Stimulated activated CD4-positive, alpha-beta T cell treated with anti-CD3 and anti-CD28 coated beads, TNF-alpha, amount 100 ng/mL, for 48 hours (primary cell): ENCODE results near the gene MARCKS.

Source experiments
- DNase-seq, 3 donors: peaks; one replicate each; pipeline ENCODE4 v3.0.0-alpha.2; 2020; ENCODE audit warnings: low read depth in 3 of 3

The MARCKS gene

GRCh38 chr6:113853252-113853651, 3.9 kb upstream of the MARCKS start:
- no peak for DNase-seq

GRCh38 chr6:113854531-113855499, 2.3 kb upstream of the MARCKS start:
- no peak for DNase-seq

DNA sequence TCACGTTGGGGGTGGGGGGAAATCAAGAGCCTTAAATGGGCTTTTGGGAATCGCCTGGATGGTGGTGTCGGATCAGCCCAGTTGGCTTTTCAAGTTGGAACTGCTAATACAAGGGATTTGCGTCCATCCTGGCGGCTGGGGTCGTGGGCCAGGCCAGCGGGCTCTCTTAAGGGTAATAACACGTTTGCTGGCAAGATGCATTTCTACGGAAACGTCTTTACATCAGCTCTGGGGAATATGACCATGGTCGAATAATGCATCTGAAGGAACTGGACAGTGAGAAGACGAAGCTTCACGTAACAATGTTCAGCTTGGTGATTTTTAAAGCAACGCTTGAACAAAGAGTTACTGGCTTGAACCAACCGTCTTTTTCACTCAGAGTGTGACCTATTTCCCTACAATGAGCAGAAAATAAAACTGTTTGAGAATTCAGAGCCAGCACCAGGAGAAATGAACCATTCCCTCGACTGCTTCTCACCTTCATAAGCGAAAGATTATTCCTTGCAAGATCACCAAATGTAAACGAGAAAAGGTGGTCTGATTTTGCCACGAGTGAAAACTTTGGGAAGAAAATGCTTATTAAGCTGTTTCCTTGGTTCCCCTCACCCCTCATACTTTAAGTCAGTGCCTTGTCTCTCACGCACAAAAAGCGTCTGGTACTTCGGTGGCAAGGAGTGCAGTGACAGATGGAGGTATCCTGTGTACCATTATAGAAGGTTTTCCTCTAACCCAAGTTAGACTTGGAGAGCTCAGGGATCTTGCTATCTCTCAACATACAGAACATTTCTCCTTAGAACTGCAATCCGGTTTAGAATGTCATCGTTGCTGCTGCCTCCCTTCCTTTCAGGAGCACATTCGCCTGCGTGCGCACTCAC, 1.4 kb upstream of the MARCKS start:
- no peak for DNase-seq

GRCh38 chr6:113856375-113856624, 845 bp upstream of the MARCKS start:
- DNase-seq = no peak

DNA sequence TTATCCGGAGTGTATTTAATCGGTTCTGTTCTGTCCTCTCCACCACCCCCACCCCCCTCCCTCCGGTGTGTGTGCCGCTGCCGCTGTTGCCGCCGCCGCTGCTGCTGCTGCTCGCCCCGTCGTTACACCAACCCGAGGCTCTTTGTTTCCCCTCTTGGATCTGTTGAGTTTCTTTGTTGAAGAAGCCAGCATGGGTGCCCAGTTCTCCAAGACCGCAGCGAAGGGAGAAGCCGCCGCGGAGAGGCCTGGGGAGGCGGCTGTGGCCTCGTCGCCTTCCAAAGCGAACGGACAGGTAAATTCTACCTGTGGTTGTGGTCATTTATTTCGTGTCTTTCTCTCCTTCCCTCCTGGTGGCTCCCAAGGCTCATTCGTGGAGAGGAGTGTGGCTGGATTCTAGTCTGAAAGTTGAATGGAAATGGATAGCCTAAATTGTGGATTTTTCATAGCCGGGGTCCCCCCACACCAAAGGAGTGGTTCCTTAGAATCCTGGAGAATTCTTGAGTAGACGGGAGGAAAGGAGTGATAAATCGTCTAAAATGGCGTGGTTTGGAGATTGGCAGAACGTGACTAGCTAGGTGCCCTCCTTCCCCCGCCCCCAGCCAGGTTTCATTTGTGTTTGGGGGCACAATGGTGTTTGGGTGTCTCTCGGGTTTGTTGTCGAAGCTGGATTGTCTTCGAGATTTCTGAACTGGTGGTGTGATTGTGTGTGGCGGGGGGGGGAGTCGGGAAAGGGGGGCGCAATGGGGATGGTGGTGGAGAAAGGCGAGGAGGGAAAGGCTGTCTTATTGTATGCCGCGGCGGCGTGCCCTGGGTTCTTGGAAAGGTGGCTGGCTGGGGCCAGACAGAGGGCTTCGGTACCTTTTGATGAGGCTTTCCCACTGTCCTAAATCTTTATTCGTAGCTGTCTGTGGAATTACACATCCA, 673 bp downstream of the MARCKS start:
- DNase-seq = no peak

DNA sequence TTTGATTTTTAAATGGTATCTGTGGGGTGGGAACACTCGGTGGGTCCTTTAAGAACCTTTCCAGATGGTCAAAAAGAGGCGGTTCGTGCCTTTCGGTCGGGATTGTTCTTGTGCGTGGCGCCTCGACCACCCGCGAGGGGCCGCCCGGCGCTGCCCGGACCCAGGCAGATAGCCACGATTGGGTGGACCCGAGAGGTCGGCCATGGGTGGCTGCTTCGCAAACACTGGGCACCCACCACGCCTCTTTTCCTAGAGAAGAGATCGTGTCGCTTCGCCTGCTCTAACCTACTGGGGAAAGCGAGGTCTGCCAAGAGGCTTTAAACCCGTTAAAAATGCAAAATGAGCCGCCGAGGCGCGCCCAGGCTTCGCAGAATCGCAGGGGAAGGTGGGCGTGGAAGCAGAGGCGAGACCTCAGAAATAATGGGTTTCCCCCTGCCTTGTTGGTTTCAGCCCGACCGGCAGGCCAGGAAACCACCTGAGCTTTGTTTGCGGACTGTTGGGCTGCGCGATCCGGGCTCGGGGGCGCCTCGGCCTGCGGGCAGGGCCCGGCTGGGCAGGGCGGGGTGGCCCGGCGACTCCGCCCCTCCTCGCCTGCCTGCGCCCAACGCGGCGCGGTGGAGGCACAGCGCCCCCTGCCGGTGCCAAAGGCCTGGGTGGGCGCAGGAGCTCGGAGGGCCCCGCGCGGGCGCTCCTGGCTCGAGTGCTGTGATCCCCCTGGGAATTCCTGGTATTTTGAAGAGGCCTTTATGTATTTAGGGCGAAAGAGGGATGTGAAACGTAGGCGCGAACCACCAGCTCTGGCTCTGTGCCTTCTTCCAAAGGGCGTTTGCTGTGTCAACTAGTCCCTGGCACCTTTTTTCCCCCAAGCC, 1.6 kb downstream of the MARCKS start:
- DNase-seq = peak; percentile 57 to 78 (median 69)

DNA sequence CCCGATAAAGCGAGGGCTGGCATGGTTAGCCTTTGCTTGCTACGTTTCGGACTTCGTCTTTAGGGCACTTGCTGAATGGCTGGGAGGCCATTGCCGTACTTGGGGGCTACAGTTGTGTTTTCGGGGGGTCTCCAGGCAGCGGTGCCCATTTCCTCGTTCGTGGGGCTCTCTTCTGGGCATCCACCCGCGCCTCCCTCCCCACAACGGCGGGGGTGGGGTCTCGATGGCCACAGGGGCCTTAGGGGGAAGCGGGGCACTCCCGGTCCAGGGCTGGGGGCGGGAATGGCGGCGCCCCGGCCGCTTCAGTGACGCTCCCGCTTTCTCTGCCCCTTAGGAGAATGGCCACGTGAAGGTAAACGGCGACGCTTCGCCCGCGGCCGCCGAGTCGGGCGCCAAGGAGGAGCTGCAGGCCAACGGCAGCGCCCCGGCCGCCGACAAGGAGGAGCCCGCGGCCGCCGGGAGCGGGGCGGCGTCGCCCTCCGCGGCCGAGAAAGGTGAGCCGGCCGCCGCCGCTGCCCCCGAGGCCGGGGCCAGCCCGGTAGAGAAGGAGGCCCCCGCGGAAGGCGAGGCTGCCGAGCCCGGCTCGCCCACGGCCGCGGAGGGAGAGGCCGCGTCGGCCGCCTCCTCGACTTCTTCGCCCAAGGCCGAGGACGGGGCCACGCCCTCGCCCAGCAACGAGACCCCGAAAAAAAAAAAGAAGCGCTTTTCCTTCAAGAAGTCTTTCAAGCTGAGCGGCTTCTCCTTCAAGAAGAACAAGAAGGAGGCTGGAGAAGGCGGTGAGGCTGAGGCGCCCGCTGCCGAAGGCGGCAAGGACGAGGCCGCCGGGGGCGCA, 2.4 kb downstream of the MARCKS start:
- no peak for DNase-seq

DNA sequence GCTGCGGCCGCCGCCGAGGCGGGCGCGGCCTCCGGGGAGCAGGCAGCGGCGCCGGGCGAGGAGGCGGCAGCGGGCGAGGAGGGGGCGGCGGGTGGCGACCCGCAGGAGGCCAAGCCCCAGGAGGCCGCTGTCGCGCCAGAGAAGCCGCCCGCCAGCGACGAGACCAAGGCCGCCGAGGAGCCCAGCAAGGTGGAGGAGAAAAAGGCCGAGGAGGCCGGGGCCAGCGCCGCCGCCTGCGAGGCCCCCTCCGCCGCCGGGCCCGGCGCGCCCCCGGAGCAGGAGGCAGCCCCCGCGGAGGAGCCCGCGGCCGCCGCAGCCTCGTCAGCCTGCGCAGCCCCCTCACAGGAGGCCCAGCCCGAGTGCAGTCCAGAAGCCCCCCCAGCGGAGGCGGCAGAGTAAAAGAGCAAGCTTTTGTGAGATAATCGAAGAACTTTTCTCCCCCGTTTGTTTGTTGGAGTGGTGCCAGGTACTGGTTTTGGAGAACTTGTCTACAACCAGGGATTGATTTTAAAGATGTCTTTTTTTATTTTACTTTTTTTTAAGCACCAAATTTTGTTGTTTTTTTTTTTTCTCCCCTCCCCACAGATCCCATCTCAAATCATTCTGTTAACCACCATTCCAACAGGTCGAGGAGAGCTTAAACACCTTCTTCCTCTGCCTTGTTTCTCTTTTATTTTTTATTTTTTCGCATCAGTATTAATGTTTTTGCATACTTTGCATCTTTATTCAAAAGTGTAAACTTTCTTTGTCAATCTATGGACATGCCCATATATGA, 3.2 kb downstream of the MARCKS start:
- DNase-seq = no peak

GRCh38 chr6:113862112-113862511, 5.0 kb downstream of the MARCKS start:
- DNase-seq = no peak

DNA sequence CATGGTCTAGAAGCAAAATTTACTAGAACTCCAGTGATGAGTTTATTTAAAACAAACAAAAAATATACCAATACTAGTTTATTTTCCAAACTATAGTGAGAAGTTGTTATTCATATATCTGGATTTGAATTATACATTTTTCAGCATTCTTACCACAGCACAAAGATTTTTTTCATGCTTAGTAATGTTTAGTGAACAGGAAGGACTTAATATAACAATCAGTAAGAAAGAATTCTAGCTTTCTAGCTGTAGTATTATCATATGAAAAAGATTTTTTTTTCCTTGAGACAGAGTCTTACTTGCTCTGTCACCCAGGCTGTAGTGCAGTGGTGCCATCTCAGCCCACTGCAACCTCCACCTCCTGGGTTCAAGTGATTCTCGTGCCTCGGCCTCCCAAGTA, 13.8 kb downstream of the MARCKS start:
- no peak for DNase-seq

DNA sequence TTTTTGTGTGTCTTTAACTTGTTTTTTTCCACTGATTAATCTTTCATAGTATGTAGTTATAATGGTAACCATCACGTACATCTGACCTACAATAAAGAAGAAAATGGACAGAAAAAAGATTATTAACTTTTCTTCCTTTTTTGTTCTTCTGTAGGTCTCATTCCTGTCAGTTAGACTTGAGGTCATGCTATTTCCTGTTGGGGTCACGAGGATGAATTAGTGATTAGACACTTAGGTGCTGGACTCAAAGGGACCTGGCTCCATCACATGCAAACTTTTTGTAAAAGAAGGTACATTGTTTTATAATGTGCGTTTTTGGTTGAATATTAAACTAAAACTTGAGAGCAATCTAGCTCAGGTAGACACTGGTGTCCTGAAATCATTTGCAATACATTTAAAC, 14.8 kb downstream of the MARCKS start:
- no peak for DNase-seq

DNA sequence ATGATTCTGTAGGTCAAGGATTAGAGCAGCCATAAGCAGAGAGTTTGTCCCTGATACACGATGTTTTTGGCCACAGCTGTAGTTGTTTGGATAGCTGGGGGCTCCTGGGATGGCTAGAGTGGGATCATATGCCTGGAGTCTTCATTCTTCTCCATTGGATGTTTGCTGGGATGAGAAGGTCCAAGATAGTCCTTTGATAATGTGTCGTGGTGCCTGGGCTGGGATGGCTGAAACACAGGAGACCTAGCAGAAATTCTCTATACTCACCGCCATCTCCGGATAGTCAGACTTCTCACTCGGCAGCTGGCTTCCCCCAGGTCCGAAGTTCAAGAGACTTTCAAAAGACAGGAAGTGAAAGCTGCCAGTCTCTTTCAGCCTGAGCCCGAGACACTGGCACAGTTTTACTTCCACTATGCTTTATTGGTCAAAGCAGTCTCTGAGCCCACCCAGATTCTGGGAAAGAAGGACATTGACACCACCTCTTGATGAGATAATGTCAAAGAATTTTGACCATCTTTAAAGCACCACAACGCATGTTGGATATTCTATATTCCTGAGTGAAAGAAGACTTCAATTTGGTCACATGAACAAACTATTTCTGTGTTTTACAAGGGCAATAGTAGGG, 16.0 kb downstream of the MARCKS start:
- DNase-seq = no peak

- DNase-seq = no peak
These were observed 18.3 kb downstream of the MARCKS start for GRCh38 chr6:113875470-113875869.

DNA sequence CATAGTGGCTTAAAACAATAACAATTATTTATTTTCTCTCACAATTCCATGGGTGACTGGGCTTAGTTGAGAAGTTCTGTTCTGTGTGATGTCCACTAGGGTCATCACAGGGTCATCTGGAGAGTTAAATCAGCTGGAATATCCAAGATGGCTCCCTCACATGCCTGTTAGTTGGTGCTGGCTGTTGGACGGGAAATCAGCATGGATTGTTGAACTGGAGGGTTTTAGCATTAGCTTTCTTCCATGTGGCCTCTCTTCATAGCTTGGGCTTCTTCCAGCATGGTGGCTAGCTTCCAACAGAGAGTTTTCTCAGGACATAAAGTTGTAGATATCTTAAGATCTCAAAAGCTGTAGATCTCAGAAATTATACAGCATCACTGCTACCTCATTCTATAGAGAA, 19.6 kb downstream of the MARCKS start:
- DNase-seq = no peak

DNA sequence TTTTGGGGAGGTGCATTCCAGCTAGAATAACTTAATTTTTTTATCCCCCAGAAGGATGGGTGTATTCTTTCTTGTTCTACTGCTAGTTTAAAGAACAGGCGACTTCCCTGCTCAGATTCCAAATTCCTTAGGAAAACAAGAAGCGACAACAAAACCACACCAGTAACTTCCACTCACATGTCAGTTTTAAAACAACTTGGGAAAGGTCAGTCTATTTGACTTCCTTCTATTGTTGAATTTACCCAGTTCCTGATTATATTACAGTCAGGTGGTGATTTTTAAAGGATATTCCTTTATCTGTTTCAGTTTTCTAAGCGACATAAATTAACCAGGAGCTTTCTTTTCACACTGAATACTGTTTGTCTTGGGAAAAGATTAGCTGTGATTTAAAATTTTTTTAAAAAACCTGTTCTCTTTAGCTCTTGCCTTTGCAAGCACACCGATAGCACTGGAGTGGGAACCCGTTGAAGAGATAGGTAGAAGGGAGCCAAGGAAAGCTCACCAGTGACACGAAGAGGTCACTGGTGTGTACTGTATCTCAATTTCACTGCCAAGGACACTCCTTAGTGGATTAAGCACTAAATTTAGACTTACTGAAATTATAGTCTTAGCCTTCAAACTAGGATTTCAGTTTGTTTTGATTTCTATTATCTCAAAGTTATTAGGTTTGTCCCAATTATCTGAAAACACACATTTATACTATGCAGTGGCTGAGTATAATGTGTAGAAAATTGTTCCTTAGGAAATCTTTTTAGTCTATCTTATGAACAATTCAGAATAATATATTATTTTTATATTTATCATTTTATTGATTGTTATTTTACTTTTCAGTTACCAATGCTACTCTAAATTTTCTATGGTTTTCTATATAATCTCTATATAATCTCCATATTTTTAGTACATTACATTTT, 22.3 kb downstream of the MARCKS start:
- DNase-seq = no peak

GRCh38 chr6:113881478-113881980, 24.4 kb downstream of the MARCKS start:
- no peak for DNase-seq

DNA sequence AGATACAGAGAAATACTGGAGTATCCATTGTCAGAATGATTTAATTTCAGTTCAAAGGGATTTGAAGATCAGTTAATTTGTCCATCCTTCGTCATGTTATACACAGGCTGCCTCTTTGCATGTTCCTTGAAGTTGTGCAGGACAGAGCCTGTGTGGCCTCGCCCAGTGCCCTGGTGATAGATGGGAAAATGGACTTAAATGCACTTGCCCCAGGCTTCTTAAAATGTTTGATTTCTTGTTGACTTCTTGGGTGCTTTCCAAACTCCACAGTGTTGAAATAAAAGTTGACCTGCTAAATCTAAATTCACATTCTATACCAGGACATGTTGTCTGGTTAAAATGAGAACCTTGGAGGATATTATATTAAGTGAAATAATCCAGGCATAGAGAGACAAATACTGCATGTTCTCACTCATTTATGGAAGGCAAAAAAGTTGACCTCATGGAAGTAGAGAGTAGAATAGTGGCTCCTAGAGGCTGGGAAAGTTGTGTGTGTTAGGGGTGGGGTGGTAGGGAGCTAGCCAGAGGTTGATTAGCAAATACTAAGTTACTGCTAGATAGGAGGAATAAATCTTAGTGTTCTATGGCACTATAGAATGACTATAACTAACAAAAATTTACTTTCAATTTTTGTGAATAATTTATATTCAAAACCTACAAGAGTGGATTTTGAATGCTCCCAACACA, 25.3 kb downstream of the MARCKS start:
- no peak for DNase-seq
